H1 (cell line): Measurements from ENCODE around the gene SLC25A47. TPM values are rescaled to one million over a fixed set of nuclear protein-coding genes. Genes with fewer than 3 reads are reported as not detected.

Experiments
- CTCF ChIA-PET: fragments of 300-600 bp; sonication (Branson Sonifier 250); formaldehyde crosslinking; loops from one replicate; lab custom pipeline; 2021; ENCODE audit not compliant: partially characterized antibody; lab: Charles Lee
- POLR2A ChIA-PET: fragments of 300-600 bp; sonication (Branson Sonifier 250); formaldehyde crosslinking; loops from one replicate; lab custom pipeline; 2021; ENCODE audit warnings: inconsistent platforms; ENCODE audit not compliant: partially characterized antibody; lab: Charles Lee
- DNase-seq, 2 experiments: peaks; one replicate each; pipeline versions ENCODE4 v3.0.0 to v3.0.0-alpha.2; 2010 to 2022; ENCODE audit warnings: low spot score in 2 of 2, low read depth in 1 of 2, mixed read lengths in 1 of 2
- FAIRE-seq: peaks from 2 replicates; lab custom pipeline; 2011; peaks lifted over from hg19 to GRCh38; lab: Jason Lieb, UNC
- H2AFZ ChIP-seq: 2 replicates; pipeline ENCODE4 v1.8.1; 2012; ENCODE audit warnings: low read length, inconsistent platforms
- H2AK5ac ChIP-seq: 2 replicates; pipeline ENCODE4 v1.6.1; 2013; ENCODE audit warnings: low read depth, low read length
- H2BK120ac ChIP-seq: replicated peaks from 2 replicates; pipeline ENCODE3; 2013; ENCODE audit warnings: low read depth, low read length, inconsistent platforms
- H2BK12ac ChIP-seq: 2 replicates; pipeline ENCODE4 v1.6.1; 2013; ENCODE audit warnings: low read depth, low read length
- H2BK15ac ChIP-seq: 2 replicates; pipeline ENCODE4 v1.6.1; 2013; ENCODE audit warnings: low read length
- H2BK20ac ChIP-seq: 2 replicates; pipeline ENCODE4 v1.6.1; 2013; ENCODE audit warnings: low read length
- H2BK5ac ChIP-seq: 2 replicates; pipeline ENCODE4 v1.6.1; 2013; ENCODE audit warnings: low read depth, low read length
- H3K14ac ChIP-seq: 2 replicates; pipeline ENCODE4 v1.6.1; 2013; ENCODE audit warnings: inconsistent platforms; ENCODE audit not compliant: insufficient read length
- H3K18ac ChIP-seq: 2 replicates; pipeline ENCODE4 v1.6.1; 2013; ENCODE audit warnings: low read length; ENCODE audit errors: extremely low read depth
- H3K23ac ChIP-seq: 2 replicates; pipeline ENCODE4 v1.6.1; 2013; ENCODE audit warnings: inconsistent platforms; ENCODE audit not compliant: insufficient read length
- H3K23me2 ChIP-seq: 2 replicates; pipeline ENCODE4 v1.6.1; 2013; ENCODE audit warnings: low read depth, low read length
- H3K27ac ChIP-seq: 2 replicates; pipeline ENCODE4 v1.6.1; 2011; ENCODE audit warnings: low read depth, low read length, inconsistent platforms
- H3K27me3 ChIP-seq, 4 experiments: replicated peaks in 1 of 4; 1 replicate in 1 of 4; 2 replicates in 3 of 4; pipeline versions ENCODE4 v1.6.1 to v1.8.1; 2011 to 2013; ENCODE audit warnings: low read length in 3 of 4, mild to moderate bottlenecking in 3 of 4, inconsistent platforms in 2 of 4, mixed read lengths in 2 of 4, moderate library complexity in 1 of 4; ENCODE audit not compliant: control insufficient read depth in 3 of 4, insufficient read depth in 3 of 4; ENCODE audit errors: extremely low read depth in 1 of 4
- H3K36me3 ChIP-seq, 4 experiments: 2 replicates each; pipeline versions ENCODE4 v1.6.1 to v1.8.1; 2011 to 2013; ENCODE audit warnings: mild to moderate bottlenecking in 4 of 4, low read length in 3 of 4, moderate library complexity in 2 of 4, control low read depth in 1 of 4, inconsistent platforms in 1 of 4; ENCODE audit not compliant: insufficient read depth in 4 of 4, control insufficient read depth in 2 of 4
- H3K4ac ChIP-seq: replicated peaks from 2 replicates; pipeline ENCODE3; 2013; ENCODE audit warnings: low read length, low read depth, mixed read lengths, inconsistent platforms; ENCODE audit not compliant: insufficient read length
- H3K4me1 ChIP-seq, 4 experiments: replicated peaks in 1 of 4; 1 replicate in 1 of 4; 2 replicates in 3 of 4; pipeline versions ENCODE4 v1.6.1 to v1.8.1; 2011 to 2013; ENCODE audit warnings: low read length in 3 of 4, inconsistent platforms in 2 of 4, mixed read lengths in 1 of 4; ENCODE audit not compliant: insufficient read depth in 4 of 4, control insufficient read depth in 3 of 4
- H3K4me2 ChIP-seq, 2 experiments: 2 replicates each; pipeline versions ENCODE4 v1.6.1 to v1.8.1; 2011 to 2013; ENCODE audit warnings: low read depth in 2 of 2, low read length in 2 of 2, control low read depth in 1 of 2, inconsistent platforms in 1 of 2, mild to moderate bottlenecking in 1 of 2; ENCODE audit not compliant: insufficient read depth in 1 of 2
- H3K4me3 ChIP-seq, 4 experiments: fragments of 200-600, 300-600 bp in 1 of 4; sonication (generic), shearing (Covaris generic), sonication (Bioruptor Twin) in 1 of 4; 2 replicates each; pipeline versions ENCODE4 v1.5.1 to v1.8.1; 2011 to 2016; ENCODE audit warnings: low read length in 4 of 4, low read depth in 3 of 4, control low read depth in 2 of 4, inconsistent platforms in 2 of 4, mild to moderate bottlenecking in 2 of 4, mixed read lengths in 1 of 4, moderate library complexity in 1 of 4; ENCODE audit not compliant: insufficient read depth in 2 of 4; ENCODE audit errors: extremely low read depth in 1 of 4
- H3K56ac ChIP-seq: replicated peaks from 2 replicates; pipeline ENCODE3; 2013; ENCODE audit warnings: low read depth, mild to moderate bottlenecking, mixed read lengths, low read length, inconsistent platforms; ENCODE audit not compliant: insufficient read length
- H3K79me1 ChIP-seq: 2 replicates; pipeline ENCODE4 v1.6.1; 2013; ENCODE audit warnings: low read depth, low read length, control low read depth
- H3K79me2 ChIP-seq, 2 experiments: 2 replicates each; pipeline versions ENCODE4 v1.6.1 to v1.8.1; 2012 to 2013; ENCODE audit warnings: low read length in 2 of 2, mild to moderate bottlenecking in 2 of 2, inconsistent platforms in 1 of 2; ENCODE audit not compliant: insufficient read depth in 2 of 2, control insufficient read depth in 1 of 2
- H3K9ac ChIP-seq, 4 experiments: replicated peaks in 1 of 4; 1 replicate in 1 of 4; 2 replicates in 3 of 4; pipeline versions ENCODE4 v1.6.1 to v1.8.1; 2011 to 2013; ENCODE audit warnings: low read depth in 3 of 4, low read length in 3 of 4, control low read depth in 2 of 4, mild to moderate bottlenecking in 2 of 4, moderate library complexity in 2 of 4, inconsistent platforms in 1 of 4; ENCODE audit errors: extremely low read depth in 1 of 4
- H3K9me3 ChIP-seq, 2 experiments: 2 replicates each; pipeline versions ENCODE4 v1.6.1 to v1.8.1; 2012 to 2013; ENCODE audit warnings: mild to moderate bottlenecking in 2 of 2, moderate library complexity in 2 of 2, control low read depth in 1 of 2, inconsistent platforms in 1 of 2, low read depth in 1 of 2, low read length in 1 of 2, mixed read lengths in 1 of 2; ENCODE audit not compliant: insufficient read depth in 2 of 2
- H4K20me1 ChIP-seq, 2 experiments: replicated peaks in 1 of 2; 2 replicates each; pipeline versions ENCODE3 to v1.8.1; 2011 to 2013; ENCODE audit warnings: inconsistent platforms in 2 of 2, low read length in 2 of 2, mild to moderate bottlenecking in 1 of 2; ENCODE audit not compliant: insufficient read depth in 2 of 2, control insufficient read depth in 1 of 2
- H4K5ac ChIP-seq: 2 replicates; pipeline ENCODE4 v1.6.1; 2013; ENCODE audit warnings: low read length, low read depth, mixed read lengths, inconsistent platforms; ENCODE audit not compliant: insufficient read length
- H4K8ac ChIP-seq: 2 replicates; pipeline ENCODE4 v1.8.0; 2013; ENCODE audit warnings: mild to moderate bottlenecking, moderate library complexity, low read length, inconsistent platforms; ENCODE audit not compliant: insufficient read depth; ENCODE audit errors: extremely low read depth
- H4K91ac ChIP-seq: replicated peaks from 2 replicates; pipeline ENCODE3; 2013; ENCODE audit warnings: low read length, mixed read lengths, inconsistent platforms; ENCODE audit not compliant: insufficient read length
- BRCA1 ChIP-seq: IDR thresholded peaks from 2 replicates; pipeline ENCODE4 v1.6.1; 2012; ENCODE audit warnings: low read depth, low read length, improper control_type of control experiment
- CBX8 ChIP-seq: fragments of 300-800, 300-1000 bp; sonication (generic); IDR thresholded peaks from 2 replicates; pipeline ENCODE4 v1.7.1; 2016; ENCODE audit warnings: low read depth, low read length, borderline replicate concordance
- EGR1 ChIP-seq: IDR thresholded peaks from 2 replicates; pipeline ENCODE4 v1.6.1; 2011; ENCODE audit warnings: low read depth, low read length, borderline replicate concordance
- JUN ChIP-seq: IDR thresholded peaks from 2 replicates; pipeline ENCODE4 v1.6.1; 2011; ENCODE audit warnings: low read depth, mild to moderate bottlenecking, improper control_type of control experiment, low read length
- POU5F1 ChIP-seq: IDR thresholded peaks from 2 replicates; pipeline ENCODE4 v1.6.1; 2011; ENCODE audit warnings: low read depth, mild to moderate bottlenecking, low read length, moderate library complexity
- WGBS, 2 experiments: shearing (Covaris generic) in 1 of 2; methylation state at CpG; one replicate each; pipeline versions ENCODE4 v1.1.6 to v1.1.7; 2013 to 2015; ENCODE audit warnings: low lambda C conversion rate in 2 of 2, mixed read lengths in 2 of 2, inconsistent platforms in 1 of 2, low coverage in 1 of 2, missing lambda C conversion rate in 1 of 2; ENCODE audit not compliant: insufficient replicate concordance in 2 of 2, insufficient coverage in 1 of 2, insufficient read length in 1 of 2; ENCODE audit errors: extremely low coverage in 1 of 2, missing lambda C conversion rate in 1 of 2; 5-methylcytosine and 5-hydroxymethylcytosine counted together
- polyA plus RNA-seq, 7 experiments: library from polyadenylated mRNA; depleted of rRNA in 3 of 7; stranded (reverse) in 5 of 7; unstranded in 2 of 7; fragments of >200 nt in 5 of 7; fragments of 200-250 nt in 2 of 7; gene quantifications; 1 replicate in 5 of 7; 2 replicates in 1 of 7; 4 replicates in 1 of 7; pipeline versions ENCODE4 v1.2.1 to v1.2.3, GENCODE V29; 2011 to 2013; ENCODE audit warnings: missing spikeins in 2 of 7, mixed read lengths in 2 of 7
- total RNA-seq: library from RNA; stranded (reverse); fragmentation: NEBNext Ultra II Directional; extraction: Animal tissue kit (Norgen Biotek cat#: 25700); gene quantifications from 2 replicates; pipeline ENCODE4 v1.2.1, GENCODE V29; 2021

Gene SLC25A47
- total and polyA plus RNA-seq, 2 of the 8 experiments (the other 6 are each of a cell fraction or from before 2014, with no cell fraction given), result not detected

- 97% methylated on average over 7 of the region's 7 CpGs; no CpG with 5 or more reads in 1 of the 2 experiments for WGBS, 2 experiments
- H4K91ac ChIP-seq, result no peak overlapping the region
- H3K23ac ChIP-seq, result no peak overlapping the region
- peaks cover 9 to 23% of the 10 kb centered on the region in 2 experiments for H4K20me1 ChIP-seq
- FAIRE-seq (no peak), DNase-seq (no peak)
- H3K79me2 ChIP-seq, result peaks cover 0 to 50% of the 10 kb centered on the region in 2 experiments; a peak in 3 of 4 replicates
- no peak overlapping the region for H3K27ac ChIP-seq
- ChIA-PET POLR2A (interaction anchor here (1.3 to 16.0 kb wide), 2 partner anchors 19 to 35 kb away, joined by 3 to 200 read pairs; partner anchors contain the start of gene SLC25A29), CTCF (interaction anchor here (0.9 to 4.0 kb wide), 8 partner anchors 9 to 101 kb away, joined by 3 to 16 read pairs (median 4); no protein-coding TSS in a partner anchor)
- no peak overlapping the region for H2BK15ac ChIP-seq
- no peak overlapping the region for H4K5ac ChIP-seq
- H2BK5ac ChIP-seq, result no peak overlapping the region
- no peak overlapping the region for H2BK120ac ChIP-seq
- H3K79me1 ChIP-seq, result peaks cover 15% of the 10 kb centered on the region; the same call in 1 of the 2 replicates
- H3K36me3 ChIP-seq, result peaks cover 3 to 14% (median 5%) of the 10 kb centered on the region in 4 experiments; a peak in 6 of 8 replicates
- no peak overlapping the region for H3K14ac ChIP-seq
- no peak overlapping the region for H3K4me3 ChIP-seq
- H3K4ac ChIP-seq, result no peak overlapping the region
- H3K18ac ChIP-seq, result no peak overlapping the region
- H2BK20ac ChIP-seq, result no peak overlapping the region
- TF ChIP-seq BRCA1, result no peak
- TF ChIP-seq POU5F1, result no peak
- no peak for TF ChIP-seq CBX8
- TF ChIP-seq EGR1, result no peak
- TF ChIP-seq JUN, result no peak
- no peak overlapping the region for H3K9ac ChIP-seq
- H3K4me2 ChIP-seq, result no peak overlapping the region
- H2BK12ac ChIP-seq, result no peak overlapping the region
- no peaks in the 10 kb centered on the region for H3K9me3 ChIP-seq
- H2AK5ac ChIP-seq, result no peak overlapping the region
- H3K23me2 ChIP-seq, result peaks cover 2% of the 10 kb centered on the region; the same call in 1 of the 2 replicates
- no peak overlapping the region for H2AFZ ChIP-seq
- H4K8ac ChIP-seq, result no peak overlapping the region
- peaks cover 7 to 12% (median 9%) of the 10 kb centered on the region in 4 experiments for H3K4me1 ChIP-seq
- H3K56ac ChIP-seq, result no peak overlapping the region
- no peaks in the 10 kb centered on the region for H3K27me3 ChIP-seq
These were observed 41.1 kb upstream of the SLC25A47 start for GRCh38 chr14:100282083-100282350.
